GM19452 (cell line): ENCODE results near the gene CDH22.

Experiments
- ATAC-seq: cut with Tn5 transposase; IDR thresholded peaks from one replicate; pipeline ENCODE4 v1.9.1; 2021; ENCODE audit not compliant: unreplicated experiment

Gene CDH22

GRCh38 chr20:46302106-46302505 is 6.2 kb downstream of the CDH22 start:
- no peak for ATAC-seq

GRCh38 chr20:46300281-46300680 is 8.0 kb downstream of the CDH22 start:
- no peak for ATAC-seq

GRCh38 chr20:46299078-46299477 is 9.2 kb downstream of the CDH22 start:
- ATAC-seq = no peak

- ATAC-seq = no peak
Observed at GRCh38 chr20:46298374-46298773, 9.9 kb downstream of the CDH22 start.

- ATAC-seq = no peak
Observed at GRCh38 chr20:46296526-46297250, 11.6 kb downstream of the CDH22 start.

- no peak for ATAC-seq
Observed at GRCh38 chr20:46293084-46293483, 15.2 kb downstream of the CDH22 start.

- no peak for ATAC-seq
Observed at GRCh38 chr20:46291401-46291800, 16.9 kb downstream of the CDH22 start.

GRCh38 chr20:46289432-46289831 is 18.9 kb downstream of the CDH22 start:
- no peak for ATAC-seq

- no peak for ATAC-seq
Observed at GRCh38 chr20:46286977-46287376, 21.3 kb downstream of the CDH22 start.

- no peak for ATAC-seq
Observed at GRCh38 chr20:46286382-46286781, 21.9 kb downstream of the CDH22 start.

GRCh38 chr20:46285740-46286139 is 22.6 kb downstream of the CDH22 start:
- ATAC-seq = no peak

- ATAC-seq = no peak
Observed at GRCh38 chr20:46285072-46285471, 23.2 kb downstream of the CDH22 start.

GRCh38 chr20:46284040-46284427 is 24.3 kb downstream of the CDH22 start:
- no peak for ATAC-seq

GRCh38 chr20:46283426-46284039 is 24.8 kb downstream of the CDH22 start:
- ATAC-seq = no peak

- no peak for ATAC-seq
Observed at GRCh38 chr20:46282669-46283068, 25.6 kb downstream of the CDH22 start.

- no peak for ATAC-seq
Observed at GRCh38 chr20:46279103-46279502, 29.2 kb downstream of the CDH22 start.

- ATAC-seq = no peak
Observed at GRCh38 chr20:46277602-46278001, 30.7 kb downstream of the CDH22 start.

GRCh38 chr20:46276531-46276930 is 31.8 kb downstream of the CDH22 start:
- ATAC-seq = no peak

GRCh38 chr20:46275091-46275490 is 33.2 kb downstream of the CDH22 start:
- ATAC-seq = no peak

GRCh38 chr20:46273717-46274116 is 34.6 kb downstream of the CDH22 start:
- ATAC-seq = no peak

- no peak for ATAC-seq
Observed at GRCh38 chr20:46272389-46273047, 35.8 kb downstream of the CDH22 start.
